NOMO-1 treated with DMSO at 0.1 percent for 48 hours (cell line): Measurements from ENCODE around the gene COL24A1.
A peak's percentile ranks its signal among the peaks of the same experiment; 100 is the strongest.
"Not testable (repeated sequence)": the region's sequence is repeated elsewhere in the genome, so short reads cannot be mapped to it uniquely, and the experiment has no call there.

Experiments
- DNase-seq: peaks from one replicate; lab custom pipeline; 2025; ENCODE audit not compliant: unreplicated experiment; lab: John Stamatoyannopoulos, UW

The COL24A1 gene

DNA sequence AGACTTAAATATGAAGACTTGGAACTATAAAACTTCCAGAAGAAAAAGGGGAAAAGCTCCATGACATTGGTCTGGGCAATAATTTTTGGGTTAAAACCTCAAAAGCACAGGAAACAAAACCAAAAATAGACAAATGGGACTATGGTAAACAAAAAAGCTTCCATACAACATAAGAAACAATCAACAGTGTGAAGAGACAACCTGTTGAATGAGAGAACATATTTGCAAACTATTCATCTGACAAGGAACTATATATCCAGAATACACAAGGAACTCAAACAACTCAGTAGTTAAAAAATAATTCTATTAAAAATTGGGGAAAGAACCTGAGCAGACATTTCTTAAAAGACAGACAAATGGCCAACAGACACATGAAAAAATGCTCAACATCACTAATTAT is 255.7 kb downstream of the COL24A1 start:
- no peak for DNase-seq

DNA sequence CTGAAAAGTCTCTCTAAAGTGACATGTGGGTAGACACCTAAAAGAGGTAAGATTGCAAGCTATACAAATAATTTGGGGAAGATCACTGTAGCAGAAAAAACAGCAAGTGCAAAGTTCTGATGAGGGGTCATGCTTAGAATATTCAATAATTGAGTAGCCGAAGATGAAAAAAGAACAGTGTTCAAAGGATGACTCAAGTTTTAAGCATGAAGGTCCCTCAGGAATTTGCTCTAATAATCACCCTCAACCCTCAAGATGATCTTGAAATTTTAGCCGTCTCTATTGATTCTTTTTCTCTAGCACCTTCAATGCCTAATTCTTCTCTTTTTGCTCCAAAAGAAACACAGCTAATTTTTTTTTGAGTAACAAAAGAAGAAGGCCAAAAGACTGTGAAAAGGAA is 257.7 kb downstream of the COL24A1 start:
- no peak for DNase-seq

DNA sequence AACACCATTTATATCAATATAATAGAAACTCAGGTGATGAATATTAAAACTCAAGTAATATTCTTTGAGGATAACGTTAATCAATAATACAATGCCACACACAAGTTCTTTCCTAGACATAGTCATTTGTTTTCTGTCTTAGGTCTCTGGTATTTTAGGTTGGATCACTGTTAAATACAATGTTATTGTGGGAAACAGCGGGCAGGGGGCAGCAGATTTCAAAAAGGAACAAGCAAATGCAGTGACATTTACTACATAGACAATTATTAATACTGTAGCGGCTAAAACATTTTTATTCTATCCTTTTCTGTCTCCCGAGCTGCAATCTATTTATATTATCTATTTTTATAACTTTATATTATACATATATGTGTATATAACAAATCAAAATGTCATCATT is 261.9 kb downstream of the COL24A1 start:
- DNase-seq = peak; percentile 14

DNA sequence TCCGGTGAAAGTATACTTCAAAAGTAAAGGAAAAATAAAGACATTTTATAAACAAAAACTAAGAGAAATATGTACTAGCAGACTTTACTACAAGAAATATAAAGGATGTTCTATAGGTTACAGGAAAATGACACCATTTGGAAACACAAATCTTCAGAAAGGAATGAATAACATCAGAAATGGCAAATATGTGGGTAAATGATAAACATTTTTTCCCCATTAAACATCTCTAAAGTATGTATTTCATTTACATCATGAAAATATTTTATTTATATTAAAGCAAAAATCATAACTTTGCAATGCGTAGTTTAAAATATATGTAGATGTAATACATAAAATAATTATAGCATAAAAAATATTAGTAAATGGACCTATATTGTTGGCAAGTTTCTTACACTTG is 264.2 kb downstream of the COL24A1 start:
- no peak for DNase-seq

DNA sequence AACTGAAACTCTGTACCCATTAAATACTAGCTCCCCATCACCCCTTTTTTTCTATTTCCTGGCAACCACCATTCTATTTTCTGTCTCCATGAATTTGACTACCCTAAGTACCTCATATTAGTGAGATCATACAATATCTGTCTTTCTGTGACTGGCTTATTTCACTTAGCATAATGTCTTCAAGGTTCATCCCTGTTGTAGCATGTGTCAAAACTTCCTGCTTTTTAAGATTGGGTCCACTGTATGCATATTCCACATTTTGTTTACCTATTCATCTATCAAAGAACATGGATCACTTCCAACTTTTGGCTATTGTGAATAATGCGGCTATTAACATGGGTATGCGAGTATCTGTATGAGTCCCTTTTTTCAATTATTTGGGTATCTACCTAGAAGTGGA is 266.7 kb downstream of the COL24A1 start:
- DNase-seq = no peak

DNA sequence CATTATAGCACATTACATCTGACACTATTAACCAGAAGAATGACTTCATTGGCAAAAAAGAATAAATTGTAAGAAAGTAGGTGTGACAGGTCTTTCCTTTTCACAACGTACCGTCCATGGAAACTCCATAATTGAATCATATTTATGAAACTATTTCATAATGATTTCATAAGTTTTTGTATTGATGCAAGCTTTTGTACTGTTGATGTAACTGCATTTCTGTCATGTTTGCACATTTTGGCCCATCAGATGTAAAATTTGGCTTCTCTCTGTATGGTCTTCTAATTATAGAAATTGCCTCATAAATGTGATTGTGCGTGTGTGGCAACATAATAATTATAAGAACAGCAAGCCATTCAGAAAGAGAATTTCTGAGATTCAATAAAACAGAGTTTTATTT is 267.7 kb downstream of the COL24A1 start:
- no peak for DNase-seq

DNA sequence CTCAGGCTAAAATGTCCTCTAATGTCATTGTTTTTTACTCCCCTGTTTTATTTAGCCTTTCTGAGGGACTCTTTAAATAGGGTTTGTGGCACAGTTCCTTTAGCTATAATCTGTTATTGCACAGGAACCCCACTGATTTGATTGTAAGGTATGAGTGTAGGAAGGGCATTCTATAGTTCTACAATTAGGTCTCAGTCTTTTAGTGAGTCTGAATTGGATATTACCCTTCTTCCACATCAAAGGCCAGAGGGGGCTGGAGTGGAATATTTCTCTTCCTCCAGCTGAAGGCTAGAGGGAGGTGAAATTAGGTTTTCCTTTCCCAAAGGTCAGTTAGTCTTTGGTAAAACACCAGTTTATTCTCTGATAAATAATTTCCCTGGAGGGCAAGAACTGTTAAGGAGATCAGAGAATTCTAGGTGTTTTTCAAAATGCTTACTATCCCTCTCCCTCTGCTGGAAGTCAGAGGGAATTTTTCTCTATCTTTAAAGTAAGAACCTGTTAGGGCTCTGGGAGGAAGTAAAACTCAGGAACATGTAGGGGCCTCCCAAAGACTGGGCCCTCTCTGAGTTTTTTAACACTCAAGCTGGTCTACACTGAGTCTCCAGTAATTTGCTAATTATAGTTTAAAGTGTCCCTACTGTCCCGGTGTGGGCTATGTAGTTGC is 272.1 kb downstream of the COL24A1 start:
- DNase-seq = peak; percentile 51

DNA sequence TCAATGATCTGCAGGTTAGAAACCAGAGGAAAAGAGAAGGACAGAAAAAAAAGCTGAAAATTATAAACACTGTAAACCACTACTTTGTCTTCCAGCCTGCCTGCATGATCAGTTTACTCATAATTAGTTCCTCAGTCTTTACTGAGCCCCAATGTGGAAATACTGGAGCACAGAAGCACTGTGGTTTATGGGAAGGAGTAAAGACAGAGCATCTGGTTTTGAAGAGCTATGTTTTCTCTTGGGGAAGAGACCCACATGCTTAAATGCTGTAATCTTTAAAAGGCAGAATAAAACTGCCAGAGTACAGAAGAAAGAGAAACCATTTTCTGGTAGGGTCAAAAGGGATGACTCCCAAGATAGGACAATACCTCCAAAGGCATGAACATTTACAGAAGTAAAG is 289.4 kb downstream of the COL24A1 start:
- DNase-seq = no peak

DNA sequence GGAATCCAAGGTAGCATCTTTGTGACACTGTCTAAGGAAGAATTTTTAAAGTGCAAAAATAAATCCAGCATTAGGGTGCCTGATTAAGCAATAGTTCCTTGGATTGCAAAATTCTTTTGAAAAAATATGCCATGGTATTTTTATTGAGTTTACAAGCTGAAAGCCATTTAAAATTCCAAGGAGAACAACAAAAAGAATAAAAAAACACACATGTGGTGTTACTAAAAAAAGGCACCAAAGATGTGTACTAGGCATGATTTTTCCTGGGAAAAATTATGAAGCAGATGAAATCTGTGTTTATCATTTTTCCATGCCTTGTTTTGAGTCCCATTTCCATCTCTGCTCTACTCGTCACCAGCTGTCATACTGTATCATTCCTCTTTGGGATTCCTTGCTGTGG is 291.4 kb downstream of the COL24A1 start:
- no peak for DNase-seq

DNA sequence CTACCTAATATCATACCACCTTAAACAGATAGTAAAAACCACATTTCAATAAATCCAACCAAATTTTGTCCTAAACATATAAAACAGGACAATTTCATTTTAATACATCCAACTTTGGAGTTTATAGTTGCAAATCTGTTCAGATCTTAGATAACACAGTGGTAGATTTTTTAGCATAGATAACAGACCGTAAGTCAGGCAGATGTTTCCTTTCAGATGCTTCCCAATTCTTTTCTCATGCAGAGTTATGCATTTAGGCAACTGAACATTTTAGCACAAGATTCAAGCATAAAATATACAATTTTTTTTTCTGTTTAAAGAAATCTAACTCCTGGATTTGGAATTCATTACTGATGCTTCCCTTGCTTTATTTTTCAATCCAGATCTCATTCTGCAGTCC is 291.8 kb downstream of the COL24A1 start:
- no peak for DNase-seq

DNA sequence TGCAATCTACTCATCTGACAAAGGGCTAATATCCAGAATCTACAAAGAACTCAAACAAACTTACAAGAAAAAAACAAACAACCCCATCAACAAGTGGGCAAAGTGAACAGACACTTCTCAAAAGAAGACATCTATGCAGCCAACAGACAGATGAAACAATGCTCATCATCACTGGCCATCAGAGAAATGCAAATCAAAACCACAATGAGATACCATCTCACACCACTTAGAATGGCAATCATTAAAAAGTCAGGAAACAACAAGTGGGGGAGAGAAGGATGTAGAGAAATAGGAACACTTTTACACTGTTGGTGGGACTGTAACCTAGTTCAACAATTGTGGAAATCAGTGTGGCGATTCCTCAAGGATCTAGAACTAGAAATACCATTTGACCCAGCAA is 292.9 kb downstream of the COL24A1 start:
- DNase-seq = not testable (repeated sequence)

DNA sequence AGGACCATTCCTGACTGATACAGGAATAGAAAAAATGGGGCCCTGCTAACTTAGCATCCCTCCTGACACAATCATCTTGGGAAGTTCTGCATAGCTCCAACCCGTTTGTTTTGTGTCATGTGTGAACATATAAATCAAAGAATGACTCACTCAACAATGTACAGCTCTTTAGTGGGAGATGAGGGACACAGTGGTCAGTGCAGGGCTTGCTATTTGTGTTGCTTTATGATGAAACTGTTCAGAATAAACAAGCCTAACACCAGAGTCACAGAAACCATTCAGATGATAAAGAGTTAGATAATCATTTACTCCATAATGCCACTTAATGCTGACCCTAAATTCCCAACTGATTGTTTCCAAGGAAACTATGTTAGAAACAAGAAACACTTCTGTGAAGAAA is 294.1 kb downstream of the COL24A1 start:
- DNase-seq = no peak

DNA sequence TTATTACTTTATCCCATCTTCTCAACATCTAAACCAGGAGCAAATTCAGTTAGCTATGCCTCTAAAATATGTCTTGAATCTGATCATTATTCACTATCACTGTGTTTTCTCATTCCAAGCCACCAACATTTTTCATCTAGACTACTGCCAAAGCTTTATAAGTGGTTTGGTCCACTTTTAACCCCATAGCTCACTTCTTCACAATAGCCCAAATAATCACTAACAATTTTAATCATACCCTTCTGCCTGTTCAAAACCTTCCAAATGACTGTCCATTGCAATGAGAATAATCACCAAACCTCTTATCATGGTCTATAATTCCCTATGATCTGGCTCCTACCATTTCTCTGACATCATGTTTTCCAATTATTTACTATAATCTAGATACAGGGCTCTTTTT is 298.6 kb downstream of the COL24A1 start:
- DNase-seq = no peak

DNA sequence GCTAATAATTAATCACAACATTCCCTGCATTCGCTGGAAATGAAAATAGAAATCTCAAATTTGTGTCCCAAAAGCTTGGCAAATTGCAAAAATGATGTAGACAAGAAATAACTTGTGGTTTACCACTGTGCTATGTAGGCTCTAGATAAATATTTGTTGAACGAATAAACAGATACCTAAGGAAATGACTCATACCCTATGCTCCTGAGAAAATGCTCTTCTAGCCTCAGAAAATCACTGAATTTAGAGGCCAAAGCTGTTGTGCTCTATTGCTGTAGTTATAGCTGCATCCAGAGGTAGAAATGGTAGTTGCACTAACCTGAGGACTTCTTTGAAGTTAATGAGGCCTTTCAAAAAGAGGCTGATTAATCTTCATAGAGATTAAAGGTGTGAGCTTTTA is 306.3 kb downstream of the COL24A1 start:
- no peak for DNase-seq

DNA sequence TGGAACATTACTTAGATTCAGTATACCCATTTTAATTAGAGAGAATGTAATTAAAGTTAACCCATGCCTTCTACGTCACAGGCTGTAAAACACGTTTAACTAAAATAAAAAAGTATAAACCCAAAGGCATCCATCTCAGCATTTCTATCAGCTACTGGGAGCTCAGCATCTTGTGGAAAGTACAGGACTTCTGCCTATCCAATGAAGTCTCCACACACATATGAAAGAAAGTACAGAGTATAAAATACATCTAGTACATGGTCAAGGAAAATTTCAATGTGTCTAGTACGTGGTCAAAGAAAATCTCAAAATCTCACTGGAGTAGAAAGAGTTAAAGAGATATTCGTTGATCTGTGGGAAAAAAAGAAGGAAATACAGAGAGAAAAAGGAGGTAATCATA is 306.9 kb downstream of the COL24A1 start:
- DNase-seq = no peak

DNA sequence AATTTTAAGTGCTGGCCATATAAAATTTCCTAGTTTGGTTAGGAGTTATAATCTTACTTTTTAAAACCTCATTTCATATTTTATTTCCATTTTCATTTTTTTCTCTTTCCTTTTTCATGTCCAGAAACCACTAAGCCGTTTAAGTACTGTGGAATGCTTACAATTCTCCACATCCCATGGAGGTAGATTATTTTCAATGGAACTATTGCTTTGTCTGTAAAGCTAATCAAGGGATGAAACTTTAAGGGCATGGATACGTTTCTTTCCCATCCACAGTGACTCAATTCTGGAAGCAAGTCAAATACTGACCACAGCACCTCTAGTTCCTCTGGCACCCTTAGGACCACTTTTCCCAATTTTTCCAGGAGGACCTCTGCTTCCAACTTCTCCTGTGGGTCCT is 309.2 kb downstream of the COL24A1 start:
- no peak for DNase-seq

DNA sequence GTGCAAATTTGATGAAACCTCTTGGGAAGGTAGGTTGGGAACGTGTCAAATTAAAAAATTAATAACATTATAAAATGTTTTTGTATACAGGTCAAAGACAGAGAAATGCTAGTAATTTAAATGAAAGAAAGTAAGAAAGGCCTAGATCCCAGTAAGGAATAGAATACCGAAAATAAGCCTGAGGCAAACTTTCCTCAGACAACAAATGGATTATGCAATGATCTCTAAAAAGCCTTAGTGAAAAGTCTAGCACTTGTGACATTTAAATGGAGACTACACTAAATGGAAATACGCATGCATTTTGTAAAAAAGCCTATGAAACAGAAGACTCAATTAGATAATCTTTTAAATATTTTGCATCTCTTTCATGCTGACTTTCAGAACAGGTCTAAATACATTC is 309.9 kb downstream of the COL24A1 start:
- no peak for DNase-seq

DNA sequence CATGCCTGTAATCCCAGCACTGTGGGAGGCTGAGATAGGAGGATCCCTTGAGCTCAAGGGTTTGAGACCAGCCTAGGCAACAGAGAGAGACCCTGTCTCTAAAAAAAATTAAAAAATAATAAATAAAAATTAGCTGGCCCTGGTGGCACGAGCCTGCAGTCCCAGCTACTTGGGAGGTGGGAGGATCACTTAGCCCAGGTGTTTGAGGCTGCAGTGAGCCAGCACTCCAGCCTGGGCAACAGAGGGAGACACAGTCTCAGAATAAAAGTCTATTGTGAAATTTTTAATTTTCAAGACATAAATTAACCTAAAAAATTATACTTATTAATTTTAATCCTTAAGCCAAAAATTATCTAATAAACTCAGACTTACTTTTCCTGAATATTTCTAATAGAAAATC is 317.1 kb downstream of the COL24A1 start:
- no peak for DNase-seq

DNA sequence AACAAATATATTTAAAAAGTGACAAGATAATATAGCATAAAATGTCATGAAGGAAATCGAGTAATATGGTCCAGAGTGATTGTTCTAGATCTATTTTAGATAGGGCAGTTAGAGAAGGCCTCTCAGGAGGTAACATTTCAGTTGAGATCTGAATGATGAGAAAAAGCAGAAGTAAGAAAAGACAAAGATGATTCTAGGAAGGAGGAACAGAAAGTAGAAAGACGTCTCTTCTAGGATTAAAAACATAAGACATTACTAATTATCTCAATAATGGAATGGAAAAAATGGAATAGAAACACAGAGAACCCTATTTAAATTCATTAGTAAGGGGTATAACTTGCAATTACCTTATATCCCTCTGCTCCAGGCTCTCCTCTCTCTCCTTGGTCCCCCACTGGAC is 318.3 kb downstream of the COL24A1 start:
- DNase-seq = peak; percentile 83

DNA sequence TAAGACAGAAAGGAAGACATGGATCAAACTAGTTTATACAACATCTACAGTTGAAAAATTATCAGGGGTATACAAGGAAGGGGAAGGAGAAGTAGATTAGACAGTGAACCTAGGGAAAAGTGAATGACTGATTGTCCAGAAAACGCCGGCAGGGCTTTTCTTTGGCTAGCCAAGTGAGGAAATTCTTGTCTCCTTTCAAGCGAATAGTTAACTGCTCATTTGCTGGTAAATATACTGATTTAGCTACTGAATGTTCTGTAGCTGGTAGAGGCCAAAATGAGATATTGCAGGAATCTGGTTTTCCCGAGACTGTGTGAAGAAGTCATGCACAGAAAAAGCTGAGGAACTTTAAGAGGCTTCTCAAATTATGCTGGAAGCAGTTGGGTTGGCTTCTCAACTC is 319.8 kb downstream of the COL24A1 start:
- DNase-seq = no peak

DNA sequence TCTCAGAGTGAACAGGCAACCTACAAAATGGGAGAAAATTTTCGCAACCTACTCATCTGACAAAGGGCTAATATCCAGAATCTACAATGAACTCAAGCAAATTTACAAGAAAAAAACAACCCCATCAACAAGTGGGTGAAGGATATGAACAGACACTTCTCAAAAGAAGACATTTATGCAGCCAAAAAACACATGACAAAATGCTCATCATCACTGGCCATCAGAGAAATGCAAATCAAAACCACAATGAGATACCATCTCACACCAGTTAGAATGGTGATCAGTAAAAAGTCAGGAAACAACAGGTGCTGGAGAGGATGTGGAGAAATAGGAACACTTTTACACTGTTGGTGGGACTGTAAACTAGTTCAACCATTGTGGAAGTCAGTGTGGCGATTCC is 323.4 kb downstream of the COL24A1 start:
- not testable (repeated sequence) for DNase-seq

DNA sequence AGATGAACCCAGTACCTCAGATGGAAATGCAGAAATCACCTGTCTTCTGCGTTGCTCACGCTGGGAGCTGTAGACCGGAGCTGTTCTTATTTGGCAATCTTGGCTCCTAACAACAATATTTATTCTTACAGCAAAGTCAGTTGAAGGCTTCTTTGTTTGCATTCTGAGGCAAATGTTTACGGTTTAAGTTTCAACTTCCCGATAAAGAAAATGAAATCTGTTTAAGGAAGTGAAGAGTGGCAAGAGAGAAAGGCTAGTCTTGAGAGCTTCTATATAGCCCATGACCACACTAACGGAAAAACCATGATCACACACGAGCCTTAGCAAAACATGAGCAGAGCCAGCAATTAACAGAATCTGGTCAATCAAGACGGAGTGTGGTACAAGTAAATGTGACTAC is 325.7 kb downstream of the COL24A1 start:
- peak; percentile 61 for DNase-seq

DNA sequence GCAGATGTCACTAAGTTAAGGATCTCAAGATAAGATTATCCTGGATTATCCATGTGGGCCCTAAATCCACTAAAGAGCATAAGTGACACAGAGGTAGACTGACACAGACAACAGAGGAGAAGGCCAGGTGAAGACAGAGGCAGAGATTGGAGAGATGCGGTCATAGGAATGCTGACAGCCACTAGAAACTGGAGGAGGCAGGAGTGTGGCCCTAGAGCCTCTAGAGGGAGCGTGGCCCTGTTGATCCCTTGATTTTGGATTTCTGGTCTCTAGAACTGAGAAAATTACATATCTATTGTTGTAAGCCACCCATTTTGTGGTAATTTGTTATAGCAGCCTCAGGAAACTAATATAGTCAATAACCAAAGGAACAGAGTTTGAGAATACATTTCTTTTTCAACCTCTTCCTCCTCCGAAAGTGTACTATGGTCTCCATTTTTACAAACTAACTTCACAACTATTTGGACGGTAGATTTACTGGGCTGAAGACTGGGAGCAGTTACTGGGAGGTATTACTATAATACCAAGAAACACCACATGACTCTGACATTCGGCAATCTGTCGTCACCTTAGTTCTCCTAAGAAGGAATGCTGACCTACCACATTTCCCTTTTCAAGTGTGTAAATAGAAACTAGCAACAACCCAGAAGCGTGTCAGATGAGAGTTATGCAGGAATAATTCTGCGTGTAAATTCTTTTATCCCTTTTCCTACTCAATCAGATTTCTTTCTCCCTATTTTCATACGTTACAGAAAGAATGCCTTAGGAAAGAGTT is 332.3 kb downstream of the COL24A1 start:
- no peak for DNase-seq
